MM.1S (cell line): ENCODE data around the gene GCN1.

Experiments
- DNase-seq: peaks from one replicate; pipeline ENCODE4 v3.0.0-alpha.2; 2015
- H2AFZ ChIP-seq: fragments of 300-600 bp; sonication (generic); 2 replicates; pipeline ENCODE4 v1.6.0; 2016; ENCODE audit warnings: antibody characterized with exemption, low read length
- H3F3A ChIP-seq: fragments of 300-600 bp; sonication (generic); 2 replicates; pipeline ENCODE4 v1.6.1; 2016; ENCODE audit warnings: mild to moderate bottlenecking, antibody characterized with exemption, low read length, moderate library complexity, mixed read lengths; ENCODE audit not compliant: insufficient read depth
- H3K27ac ChIP-seq: fragments of 300-600 bp; sonication (generic); 2 replicates; pipeline ENCODE4 v1.5.1; 2016; ENCODE audit warnings: mild to moderate bottlenecking, low read length
- H3K27me3 ChIP-seq: fragments of 300-600 bp; sonication (generic); replicated peaks from 2 replicates; pipeline ENCODE4 v1.6.0; 2016; ENCODE audit warnings: low read length; ENCODE audit not compliant: insufficient read depth
- H3K36me3 ChIP-seq: fragments of 300-600 bp; sonication (generic); replicated peaks from 2 replicates; pipeline ENCODE4 v1.6.1; 2016; ENCODE audit warnings: mild to moderate bottlenecking, low read length, mixed read lengths; ENCODE audit not compliant: insufficient read depth
- H3K4me1 ChIP-seq: fragments of 300-600 bp; sonication (generic); 2 replicates; pipeline ENCODE4 v1.6.1; 2016; ENCODE audit warnings: low read length, mixed read lengths
- H3K4me2 ChIP-seq: fragments of 300-600 bp; sonication (generic); 2 replicates; pipeline ENCODE4 v1.6.0; 2016; ENCODE audit warnings: low read depth, low read length
- H3K4me3 ChIP-seq: fragments of 300-600 bp; sonication (generic); 2 replicates; pipeline ENCODE4 v1.5.1; 2016; ENCODE audit warnings: low read length, mixed read lengths
- H3K79me2 ChIP-seq: fragments of 300-600 bp; sonication (generic); 2 replicates; pipeline ENCODE4 v1.6.1; 2016; ENCODE audit warnings: mixed run types, low read length, mixed read lengths
- H3K9ac ChIP-seq: fragments of 300-600 bp; sonication (generic); 2 replicates; pipeline ENCODE4 v1.6.1; 2016; ENCODE audit warnings: low read length, mixed read lengths
- H3K9me2 ChIP-seq: fragments of 300-600 bp; sonication (generic); replicated peaks from 2 replicates; pipeline ENCODE4 v1.6.1; 2016; ENCODE audit warnings: mild to moderate bottlenecking, low read length, mixed read lengths; ENCODE audit not compliant: insufficient read depth
- H3K9me3 ChIP-seq: fragments of 300-600 bp; sonication (generic); replicated peaks from 2 replicates; pipeline ENCODE4 v1.6.1; 2016; ENCODE audit warnings: mild to moderate bottlenecking, low read length, mixed read lengths; ENCODE audit not compliant: insufficient read depth
- H4K20me1 ChIP-seq: fragments of 300-600 bp; sonication (generic); 2 replicates; pipeline ENCODE4 v1.6.1; 2016; ENCODE audit warnings: mild to moderate bottlenecking, low read length, moderate library complexity, mixed read lengths; ENCODE audit not compliant: insufficient read depth
- EZH2 ChIP-seq: fragments of 300-600 bp; sonication (generic); optimal IDR thresholded peaks from 2 replicates; pipeline ENCODE3; 2017; ENCODE audit warnings: low read depth, mild to moderate bottlenecking, antibody characterized with exemption, low read length, mixed read lengths
- EZH2phosphoT487 ChIP-seq: fragments of 300-600 bp; sonication (generic); IDR thresholded peaks from 2 replicates; pipeline ENCODE4 v1.6.1; 2018; ENCODE audit warnings: antibody characterized with exemption, low read length
- TF ChIP-seq, protein P1 (sequence below): fragments of 300-600 bp; sonication (generic); IDR thresholded peaks from 2 replicates; pipeline ENCODE4 v1.5.1; 2016; ENCODE audit warnings: antibody characterized with exemption, low read length, mixed read lengths

The GCN1 gene

DNA sequence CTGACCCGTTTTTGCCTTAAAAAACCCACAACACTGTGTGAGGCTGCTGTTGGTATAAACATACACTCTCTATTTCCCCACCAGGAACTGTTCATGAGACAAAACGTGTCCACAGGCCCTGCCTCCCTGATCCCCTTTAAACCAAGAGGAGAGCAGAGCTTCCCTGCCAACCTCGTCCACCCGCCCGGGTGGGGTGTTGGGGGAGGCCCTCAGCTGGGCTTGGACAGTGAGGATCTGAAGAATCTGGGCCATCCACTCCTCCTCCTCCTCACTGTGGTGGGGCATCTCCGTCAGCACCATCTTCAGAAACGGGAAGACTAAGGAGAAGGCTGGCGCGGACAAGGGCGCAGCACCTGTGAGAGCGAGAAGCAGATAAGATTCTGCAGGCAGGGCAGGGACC, 36.8 kb downstream of the GCN1 start:
- Histone ChIP-seq H3K4me3 (no peak overlapping the region), H3F3A (no peaks in the 10 kb centered on the region), H3K9ac (no peak overlapping the region), H3K27me3 (no peaks in the 10 kb centered on the region), H3K9me2 (no peaks in the 10 kb centered on the region), H3K9me3 (no peaks in the 10 kb centered on the region), H3K4me2 (no peak overlapping the region), H3K79me2 (no peaks in the 10 kb centered on the region), H3K4me1 (no peaks in the 10 kb centered on the region), H3K27ac (no peak overlapping the region), H4K20me1 (no peaks in the 10 kb centered on the region), H3K36me3 (no peaks in the 10 kb centered on the region), H2AFZ (no peak overlapping the region)
- no peak for DNase-seq
- TF ChIP-seq, protein P1, sequence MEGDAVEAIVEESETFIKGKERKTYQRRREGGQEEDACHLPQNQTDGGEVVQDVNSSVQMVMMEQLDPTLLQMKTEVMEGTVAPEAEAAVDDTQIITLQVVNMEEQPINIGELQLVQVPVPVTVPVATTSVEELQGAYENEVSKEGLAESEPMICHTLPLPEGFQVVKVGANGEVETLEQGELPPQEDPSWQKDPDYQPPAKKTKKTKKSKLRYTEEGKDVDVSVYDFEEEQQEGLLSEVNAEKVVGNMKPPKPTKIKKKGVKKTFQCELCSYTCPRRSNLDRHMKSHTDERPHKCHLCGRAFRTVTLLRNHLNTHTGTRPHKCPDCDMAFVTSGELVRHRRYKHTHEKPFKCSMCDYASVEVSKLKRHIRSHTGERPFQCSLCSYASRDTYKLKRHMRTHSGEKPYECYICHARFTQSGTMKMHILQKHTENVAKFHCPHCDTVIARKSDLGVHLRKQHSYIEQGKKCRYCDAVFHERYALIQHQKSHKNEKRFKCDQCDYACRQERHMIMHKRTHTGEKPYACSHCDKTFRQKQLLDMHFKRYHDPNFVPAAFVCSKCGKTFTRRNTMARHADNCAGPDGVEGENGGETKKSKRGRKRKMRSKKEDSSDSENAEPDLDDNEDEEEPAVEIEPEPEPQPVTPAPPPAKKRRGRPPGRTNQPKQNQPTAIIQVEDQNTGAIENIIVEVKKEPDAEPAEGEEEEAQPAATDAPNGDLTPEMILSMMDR: no peak
- TF ChIP-seq EZH2phosphoT487 (no peak), EZH2 (no peak)

DNA sequence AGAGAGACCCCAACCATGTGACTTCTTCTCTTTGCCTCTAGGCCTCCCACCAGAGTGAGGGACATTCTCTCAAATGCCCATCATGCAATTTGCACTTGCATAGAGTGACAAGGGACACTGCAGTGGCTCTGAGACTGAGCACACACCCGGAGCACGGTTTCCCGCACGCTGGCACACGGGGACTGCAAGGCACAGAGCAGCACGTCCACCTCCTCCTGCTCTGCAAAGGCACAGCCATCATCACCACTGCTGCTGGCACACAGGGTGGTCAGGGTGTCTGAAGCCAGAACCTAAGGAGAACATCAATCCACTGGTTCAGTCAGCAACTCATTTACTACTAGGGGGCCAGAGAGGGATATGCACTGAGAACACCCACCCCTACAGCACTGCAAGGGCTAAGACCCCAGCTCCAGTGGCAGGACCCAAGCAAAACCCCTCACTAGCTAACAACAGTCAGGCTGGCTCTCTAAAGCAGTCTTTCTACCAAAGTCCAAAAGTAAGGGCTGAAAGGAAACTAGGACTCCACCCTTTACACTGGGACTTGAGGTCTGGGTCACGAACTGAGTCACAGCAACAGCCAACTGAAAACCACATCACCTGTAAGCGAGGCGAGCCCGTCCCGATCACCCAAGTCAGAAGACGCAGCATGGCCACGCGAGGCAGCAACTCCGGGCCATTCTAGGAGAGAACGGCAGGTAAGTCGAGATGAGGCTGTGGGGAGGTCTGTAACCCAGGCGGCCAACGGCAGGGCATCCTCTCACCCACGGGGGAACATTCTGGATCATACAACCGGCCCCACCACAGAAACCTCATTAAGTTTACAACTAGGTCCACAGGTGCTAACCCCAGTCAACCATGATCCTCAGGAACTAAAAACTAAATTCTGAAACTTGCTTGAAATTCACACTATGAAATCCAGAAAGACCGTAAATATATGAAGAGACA, 37.9 kb downstream of the GCN1 start:
- Histone ChIP-seq H3K27me3 (no peaks in the 10 kb centered on the region), H3K9ac (no peak overlapping the region), H3K9me3 (no peaks in the 10 kb centered on the region), H3K36me3 (no peaks in the 10 kb centered on the region), H3F3A (no peaks in the 10 kb centered on the region), H3K4me2 (no peak overlapping the region), H3K9me2 (no peaks in the 10 kb centered on the region), H3K79me2 (no peaks in the 10 kb centered on the region), H3K4me3 (no peak overlapping the region), H3K27ac (no peak overlapping the region), H4K20me1 (no peaks in the 10 kb centered on the region), H2AFZ (no peak overlapping the region), H3K4me1 (no peaks in the 10 kb centered on the region)
- DNase-seq: no peak
- TF ChIP-seq, protein P1: no peak
- TF ChIP-seq EZH2phosphoT487: no peak
- TF ChIP-seq EZH2: no peak

DNA sequence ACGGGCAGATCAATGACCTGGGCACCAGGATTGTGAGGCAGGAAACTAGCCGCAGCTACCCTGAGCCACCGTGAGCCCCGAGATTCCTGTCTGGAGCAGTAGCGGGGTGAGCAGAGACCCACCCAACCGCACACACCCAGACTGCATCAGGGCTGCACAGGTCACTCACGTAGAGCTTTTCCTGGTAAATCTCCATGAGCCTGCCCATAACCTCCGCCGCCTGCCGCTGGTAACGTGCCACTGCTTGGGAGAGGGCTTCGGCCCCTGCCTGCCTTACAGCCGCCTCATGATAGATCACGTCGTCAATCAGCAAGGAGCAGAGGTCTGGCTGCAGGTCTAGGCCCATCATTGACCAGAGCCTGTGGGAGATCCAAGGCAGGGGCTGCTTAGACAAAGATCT, 39.4 kb downstream of the GCN1 start:
- TF ChIP-seq, protein P1: no peak
- no peak for TF ChIP-seq EZH2phosphoT487
- TF ChIP-seq EZH2: no peak
- Histone ChIP-seq H3K9me3 (no peaks in the 10 kb centered on the region), H3K4me2 (no peak overlapping the region), H3K9me2 (no peaks in the 10 kb centered on the region), H2AFZ (no peak overlapping the region), H3K4me1 (no peaks in the 10 kb centered on the region), H3K27me3 (no peaks in the 10 kb centered on the region), H4K20me1 (no peaks in the 10 kb centered on the region), H3F3A (no peaks in the 10 kb centered on the region), H3K27ac (no peak overlapping the region), H3K4me3 (no peak overlapping the region), H3K36me3 (no peaks in the 10 kb centered on the region), H3K9ac (no peak overlapping the region), H3K79me2 (no peaks in the 10 kb centered on the region)
- no peak for DNase-seq
